ENCODE data around the gene SMARCE1. TPM values are rescaled to one million over a fixed set of nuclear protein-coding genes. Genes with fewer than 3 reads are reported as not detected.
"Not testable (repeated sequence)": the region's sequence is repeated elsewhere in the genome, so short reads cannot be mapped to it uniquely, and the experiment has no call there.

SMARCE1 gene
- total and polyA plus RNA-seq, 8 donors = 27.5 to 125 (median 86.3) TPM

GRCh38 chr17:40588552-40588951 lies 59.1 kb downstream of the SMARCE1 start:
- no peak for DNase-seq
- no peak overlapping the region for H3K27ac ChIP-seq
- H3K36me3 ChIP-seq = no peaks in the 10 kb centered on the region
- TF ChIP-seq POLR2A (IDR thresholded peaks at IDR 0.05) (no peak), EP300 (IDR thresholded peaks at IDR 0.05) (no peak), POLR2AphosphoS5 (IDR thresholded peaks at IDR 0.05) (no peak), CTCF (IDR thresholded peaks at IDR 0.05) (no peak)
- H3K4me1 ChIP-seq = no peaks in the 10 kb centered on the region
- peaks cover 0 to 12% (median 3%) of the 10 kb centered on the region in 4 donors for H3K9me3 ChIP-seq
- H3K4me3 ChIP-seq = no peak overlapping the region
- 74 to 90% (median 83%) methylated on average over 2 of the region's 2 CpGs for WGBS, 5 donors
- no peaks in the 10 kb centered on the region for H3K27me3 ChIP-seq
- intact Hi-C loops (cut with DNase I; ENCODE audit: low total_unique reads) = no loop called here

DNA sequence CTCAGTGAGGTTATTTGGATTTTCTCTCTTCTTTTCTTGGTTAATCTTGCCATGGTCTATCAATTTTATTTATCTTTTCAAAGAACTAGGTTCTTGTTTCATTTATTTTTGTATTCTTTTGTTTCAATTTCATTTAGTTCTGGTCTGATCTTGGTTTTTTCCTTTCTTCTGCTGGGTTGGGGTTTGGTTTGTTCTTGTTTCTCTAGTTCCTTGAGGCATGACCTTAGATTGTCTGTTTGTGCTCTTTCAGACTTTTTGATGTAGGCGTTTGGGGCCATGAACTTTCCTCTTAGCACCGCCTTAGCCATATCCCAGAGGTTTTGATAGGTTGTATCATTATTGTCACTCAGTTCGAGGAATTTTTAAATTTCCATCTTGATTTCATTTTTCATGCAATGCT lies 61.4 kb downstream of the SMARCE1 start:
- H3K27me3 ChIP-seq; H3K27ac ChIP-seq; H3K4me1 ChIP-seq; DNase-seq; H3K4me3 ChIP-seq; intact Hi-C loops (cut with DNase I; ENCODE audit: low total_unique reads); H3K36me3 ChIP-seq: not testable (repeated sequence)
- 61 to 71% (median 69%) methylated on average over 3 of the region's 3 CpGs for WGBS, 5 donors
- peaks cover 0 to 12% (median 3%) of the 10 kb centered on the region in 4 donors for H3K9me3 ChIP-seq

DNA sequence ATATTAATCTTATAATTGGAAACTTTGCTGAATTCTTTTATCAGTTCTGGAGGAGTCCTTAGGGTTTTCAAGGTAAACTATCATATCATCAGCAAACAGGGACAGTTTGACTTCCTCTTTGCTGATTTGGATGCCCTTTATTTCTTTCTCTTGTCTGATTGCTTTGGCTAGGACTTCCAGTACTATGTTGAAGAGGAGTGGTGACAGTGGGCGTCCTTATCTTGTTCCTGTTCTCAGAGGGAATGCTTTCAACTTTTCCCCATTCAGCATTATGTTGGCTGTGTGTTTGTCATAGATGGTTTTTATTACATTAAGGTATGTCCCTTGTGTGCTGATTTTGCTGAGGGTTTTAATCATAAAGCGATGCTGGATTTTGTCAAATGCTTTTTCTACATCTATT lies 62.7 kb downstream of the SMARCE1 start:
- H3K4me1 ChIP-seq; intact Hi-C loops (cut with DNase I; ENCODE audit: low total_unique reads); H3K27ac ChIP-seq; H3K36me3 ChIP-seq; H3K4me3 ChIP-seq; H3K27me3 ChIP-seq; DNase-seq: not testable (repeated sequence)
- peaks cover 0 to 12% (median 3%) of the 10 kb centered on the region in 4 donors for H3K9me3 ChIP-seq
- 77 to 87% (median 81%) methylated on average over 2 of the region's 2 CpGs for WGBS, 5 donors

DNA sequence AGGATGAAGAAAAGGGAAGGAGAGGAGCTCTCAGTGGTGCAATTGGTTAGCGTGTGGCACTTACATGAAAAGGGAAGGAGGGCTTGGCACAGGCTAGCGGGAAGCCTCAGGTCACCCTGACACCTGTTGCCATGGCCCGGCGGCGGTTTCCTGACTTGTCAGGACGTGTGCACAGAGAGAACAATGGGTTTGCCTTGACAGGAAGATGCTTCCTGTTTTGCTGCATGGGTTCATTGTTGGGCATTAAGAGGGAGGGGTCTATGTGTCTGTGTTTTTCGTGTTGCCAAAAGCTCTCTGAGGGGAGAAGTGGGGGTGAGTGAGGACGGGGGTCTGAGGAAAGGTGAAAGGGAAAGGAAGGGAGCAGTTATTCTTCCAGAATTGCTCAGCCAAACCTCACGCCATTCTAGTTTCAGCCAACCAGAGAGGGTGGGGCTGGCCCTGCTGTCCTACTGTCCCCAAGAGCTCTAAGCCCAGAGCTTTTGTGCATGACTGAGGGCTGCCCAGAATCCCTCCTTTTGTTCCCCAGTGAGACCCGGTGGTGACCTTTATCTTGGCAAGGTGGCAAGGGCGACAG lies 65.2 kb downstream of the SMARCE1 start:
- TF ChIP-seq CTCF (IDR thresholded peaks at IDR 0.05) (no peak), POLR2A (IDR thresholded peaks at IDR 0.05) (no peak), EP300 (IDR thresholded peaks at IDR 0.05) (no peak), POLR2AphosphoS5 (IDR thresholded peaks at IDR 0.05) (peak; percentile 16 to 28 (median 27))
- Histone ChIP-seq H3K27me3 (no peaks in the 10 kb centered on the region), H3K9me3 (peaks cover 0 to 12% (median 3%) of the 10 kb centered on the region in 4 donors), H3K4me1 (peaks cover 0 to 10% (median 0%) of the 10 kb centered on the region in 4 donors), H3K36me3 (no peaks in the 10 kb centered on the region), H3K4me3 (no peak overlapping the region), H3K27ac (peak overlapping the region in 2 of 5 donors; percentile 29 to 47)
- intact Hi-C loops (cut with DNase I; ENCODE audit: low total_unique reads) = no loop called here
- 32 to 45% (median 42%) methylated on average over 11 of the region's 11 CpGs for WGBS, 5 donors
- peak; percentile 59 to 82 for DNase-seq

GRCh38 chr17:40580140-40580539 lies 67.5 kb downstream of the SMARCE1 start:
- DNase-seq = no peak
- H3K9me3 ChIP-seq = peaks cover 0 to 10% (median 3%) of the 10 kb centered on the region in 4 donors
- H3K36me3 ChIP-seq = no peaks in the 10 kb centered on the region
- H3K27me3 ChIP-seq = no peaks in the 10 kb centered on the region
- intact Hi-C loops (cut with DNase I; ENCODE audit: low total_unique reads) = no loop called here
- H3K4me1 ChIP-seq = peaks cover 0 to 10% (median 0%) of the 10 kb centered on the region in 4 donors
- H3K27ac ChIP-seq = no peak overlapping the region
- H3K4me3 ChIP-seq = no peak overlapping the region
- TF ChIP-seq CTCF (IDR thresholded peaks at IDR 0.05) (no peak), EP300 (IDR thresholded peaks at IDR 0.05) (no peak), POLR2AphosphoS5 (IDR thresholded peaks at IDR 0.05) (no peak), POLR2A (IDR thresholded peaks at IDR 0.05) (no peak)

All from stomach (tissue), 9 donors.